GM19468 (cell line): Measurements from ENCODE around the gene MAST2.

Experiments used
- ATAC-seq: cut with Tn5 transposase; IDR thresholded peaks from one replicate; pipeline ENCODE4 v1.9.1; 2021; ENCODE audit warnings: mild to moderate bottlenecking, moderate library complexity, moderate number of reproducible peaks; ENCODE audit not compliant: unreplicated experiment; ENCODE audit errors: extremely low read depth

Gene MAST2

DNA sequence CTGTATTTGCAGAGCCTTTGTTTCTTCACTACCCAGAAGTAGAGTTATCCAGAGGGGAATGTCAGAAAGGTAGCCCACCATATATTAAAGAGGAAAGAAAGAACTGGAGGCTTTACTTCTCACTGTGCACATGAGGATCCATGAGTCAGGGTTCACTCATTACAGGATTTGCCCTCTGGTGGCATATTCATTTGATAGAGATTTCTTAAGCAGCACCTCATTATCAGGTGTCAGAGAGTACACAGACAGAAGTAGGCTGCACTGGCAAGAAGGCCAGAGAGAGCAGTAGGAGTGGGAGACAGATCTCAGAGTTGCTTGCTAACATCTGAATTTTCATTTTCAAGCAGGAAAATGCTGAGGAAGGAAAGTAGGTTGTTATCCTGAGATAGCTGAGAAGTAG, 205.2 kb downstream of the MAST2 start:
- ATAC-seq: no peak

- ATAC-seq: no peak
Measured at GRCh38 chr1:46010611-46011010, 207.2 kb downstream of the MAST2 start.

GRCh38 chr1:46011121-46011695, 207.8 kb downstream of the MAST2 start:
- no peak for ATAC-seq

DNA sequence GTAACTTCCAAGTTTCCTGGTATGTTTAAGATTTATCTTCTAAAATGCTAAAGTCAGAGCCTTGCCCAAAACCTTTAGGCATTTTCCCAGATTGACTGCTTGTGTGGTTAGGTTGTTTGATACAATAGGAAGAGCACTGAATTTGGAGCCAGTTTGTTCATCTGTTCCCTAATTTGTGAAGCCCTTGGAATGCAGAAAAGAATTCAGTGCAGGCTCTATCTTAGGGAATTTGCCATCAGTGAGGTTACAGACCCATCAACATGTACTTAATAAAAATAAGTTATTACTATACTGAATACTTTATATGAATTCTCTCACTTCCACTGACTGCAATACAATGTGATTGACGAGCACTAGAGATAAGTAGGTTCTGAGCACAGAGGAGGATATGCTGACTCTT, 208.8 kb downstream of the MAST2 start:
- no peak for ATAC-seq

GRCh38 chr1:46013581-46013980, 210.2 kb downstream of the MAST2 start:
- ATAC-seq: no peak

DNA sequence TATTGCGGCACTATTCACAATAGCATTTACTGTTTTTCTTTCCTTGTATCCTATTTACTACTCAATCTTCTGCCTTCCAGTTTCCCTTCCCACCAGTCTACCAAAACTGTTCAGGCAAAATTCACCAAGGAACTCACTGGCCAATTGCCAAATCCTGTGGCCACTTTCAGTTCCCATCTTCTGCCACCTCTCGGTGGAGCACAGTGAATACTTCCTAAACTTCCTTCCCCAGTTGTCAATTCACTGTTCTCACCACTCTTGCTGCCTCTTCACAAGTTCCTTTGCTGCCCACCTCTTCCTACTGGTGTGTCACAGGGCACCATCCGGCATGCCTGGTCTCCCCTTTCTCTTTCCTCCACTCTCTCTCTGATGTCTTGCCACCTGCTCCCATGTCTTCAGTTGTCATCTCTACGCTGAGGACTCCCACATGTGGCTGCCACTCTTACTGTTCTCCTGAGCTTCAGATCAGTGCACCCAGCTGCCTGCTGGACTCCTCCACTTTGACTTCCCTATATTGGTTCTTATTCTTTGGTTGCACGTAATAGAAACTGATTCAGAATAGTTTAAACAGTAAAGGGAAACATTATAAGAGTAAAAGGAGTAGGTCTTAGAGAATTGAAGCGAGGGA, 214.6 kb downstream of the MAST2 start:
- no peak for ATAC-seq

DNA sequence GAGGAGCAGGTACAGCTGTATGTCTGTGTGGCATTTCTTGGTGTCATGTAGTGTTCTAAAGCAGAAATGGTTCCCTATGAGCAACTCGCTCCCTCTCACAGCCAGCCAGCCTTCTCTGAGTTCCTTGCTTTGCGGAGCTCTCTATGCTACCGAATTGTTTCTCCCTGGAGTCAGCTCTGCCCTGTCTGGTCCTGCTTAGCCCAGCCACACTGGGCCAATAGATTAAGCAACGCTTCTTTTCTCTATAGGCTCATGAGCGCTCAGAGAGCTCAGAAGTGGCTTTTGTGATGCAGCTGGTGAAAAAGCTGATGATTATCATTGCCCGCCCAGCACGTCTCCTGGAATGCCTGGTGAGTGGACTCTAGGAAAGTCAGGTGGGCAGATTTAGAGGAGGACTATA, 215.9 kb downstream of the MAST2 start:
- ATAC-seq: no peak

DNA sequence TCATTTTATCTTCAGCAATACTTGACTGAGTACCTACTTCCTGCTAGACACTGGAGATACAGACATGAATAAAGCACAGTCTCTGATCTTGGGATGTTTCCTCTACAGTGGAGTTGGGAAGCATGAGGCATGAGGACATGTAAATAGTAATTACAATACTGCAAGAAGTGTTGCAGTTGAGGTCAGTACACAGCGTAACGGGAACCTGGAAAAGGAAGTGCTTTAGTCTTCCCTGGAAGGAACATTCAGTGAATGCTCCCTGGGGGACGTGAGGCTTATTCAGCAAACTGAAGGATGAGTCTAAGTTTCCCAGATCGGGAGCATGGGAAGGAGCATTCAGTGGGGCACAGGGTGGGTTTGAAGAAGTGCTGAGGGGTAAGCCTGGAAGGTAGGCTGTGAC, 216.6 kb downstream of the MAST2 start:
- no peak for ATAC-seq

DNA sequence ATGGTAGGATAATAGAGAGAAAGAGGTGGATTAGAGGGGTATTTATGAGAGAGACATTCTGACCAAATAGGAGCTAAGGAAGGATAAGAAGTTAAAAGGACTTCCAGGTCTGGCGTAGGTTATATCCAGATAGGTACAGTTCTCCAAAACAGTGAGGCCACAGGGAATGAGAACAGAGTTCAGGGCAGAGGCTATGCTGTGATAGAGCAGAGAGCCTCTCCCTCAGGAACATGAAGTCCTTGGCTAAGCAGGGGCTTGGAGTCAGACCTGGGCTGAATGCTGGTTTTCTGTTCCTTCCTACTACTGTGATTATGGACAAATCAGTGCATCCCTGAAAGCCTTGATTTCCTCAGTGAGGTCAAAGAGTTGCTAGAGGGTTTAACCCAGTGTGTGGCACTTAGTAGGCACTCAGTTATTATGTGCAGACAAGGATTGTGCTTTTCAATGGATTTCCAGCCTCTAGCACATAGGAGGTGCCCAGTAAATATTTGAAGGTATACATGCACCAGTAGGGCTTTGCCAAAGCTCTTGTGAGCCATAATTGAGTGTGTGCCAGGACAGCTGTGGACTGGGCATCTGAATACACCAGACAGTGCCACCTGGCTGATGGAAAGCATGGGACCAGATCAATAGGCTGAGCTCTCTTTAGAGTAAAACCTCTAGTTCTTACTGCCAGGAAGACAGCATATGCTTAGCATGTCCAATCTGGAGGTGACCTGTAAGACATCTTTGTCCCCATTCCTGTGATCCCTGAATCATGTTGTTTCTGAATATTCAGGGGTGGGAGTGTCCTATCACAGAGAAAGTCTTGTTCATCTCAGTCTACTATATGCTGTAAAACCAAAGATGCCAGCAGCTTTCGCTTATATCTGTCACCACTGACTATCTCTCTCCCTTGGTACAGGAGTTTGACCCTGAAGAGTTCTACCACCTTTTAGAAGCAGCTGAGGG, 217.9 kb downstream of the MAST2 start:
- ATAC-seq: no peak

GRCh38 chr1:46026531-46026930, 223.1 kb downstream of the MAST2 start:
- ATAC-seq: no peak

DNA sequence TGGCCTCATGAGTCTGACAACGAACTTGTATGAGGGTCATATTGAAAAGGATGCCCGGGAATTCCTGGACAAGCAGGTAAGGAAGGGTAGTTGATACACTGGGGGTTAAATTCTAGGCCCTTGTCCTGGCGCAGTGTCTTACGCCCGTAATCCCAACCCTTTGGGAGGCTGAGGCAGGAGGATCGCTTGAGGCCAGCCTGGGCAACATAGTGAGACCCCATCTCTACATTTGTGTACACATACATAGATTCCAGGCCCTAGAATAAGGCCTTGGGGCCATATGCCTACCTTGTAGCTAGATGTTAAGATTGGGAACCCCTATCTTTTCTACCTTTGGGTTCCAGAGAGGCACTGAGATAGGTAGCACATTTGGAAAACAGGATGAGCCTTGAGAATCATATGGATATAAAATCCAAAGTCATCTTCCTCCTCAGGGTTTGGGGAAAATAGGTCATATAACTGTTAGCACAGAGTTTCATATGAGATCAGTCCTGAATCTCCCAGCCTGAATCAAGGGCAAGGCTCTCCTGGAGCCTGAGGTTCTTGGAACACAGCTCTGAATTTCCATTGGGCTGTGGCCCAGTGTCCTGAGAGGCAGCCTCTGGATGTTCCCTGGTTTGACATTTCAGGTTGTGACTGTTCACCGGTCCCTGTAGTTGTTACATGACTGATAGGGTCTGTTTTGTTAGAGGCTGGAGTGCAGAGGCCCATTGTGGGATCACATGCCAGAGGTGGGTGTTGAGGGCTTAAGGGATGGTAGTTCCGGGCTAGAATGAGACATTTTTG, 224.6 kb downstream of the MAST2 start:
- ATAC-seq: no peak

DNA sequence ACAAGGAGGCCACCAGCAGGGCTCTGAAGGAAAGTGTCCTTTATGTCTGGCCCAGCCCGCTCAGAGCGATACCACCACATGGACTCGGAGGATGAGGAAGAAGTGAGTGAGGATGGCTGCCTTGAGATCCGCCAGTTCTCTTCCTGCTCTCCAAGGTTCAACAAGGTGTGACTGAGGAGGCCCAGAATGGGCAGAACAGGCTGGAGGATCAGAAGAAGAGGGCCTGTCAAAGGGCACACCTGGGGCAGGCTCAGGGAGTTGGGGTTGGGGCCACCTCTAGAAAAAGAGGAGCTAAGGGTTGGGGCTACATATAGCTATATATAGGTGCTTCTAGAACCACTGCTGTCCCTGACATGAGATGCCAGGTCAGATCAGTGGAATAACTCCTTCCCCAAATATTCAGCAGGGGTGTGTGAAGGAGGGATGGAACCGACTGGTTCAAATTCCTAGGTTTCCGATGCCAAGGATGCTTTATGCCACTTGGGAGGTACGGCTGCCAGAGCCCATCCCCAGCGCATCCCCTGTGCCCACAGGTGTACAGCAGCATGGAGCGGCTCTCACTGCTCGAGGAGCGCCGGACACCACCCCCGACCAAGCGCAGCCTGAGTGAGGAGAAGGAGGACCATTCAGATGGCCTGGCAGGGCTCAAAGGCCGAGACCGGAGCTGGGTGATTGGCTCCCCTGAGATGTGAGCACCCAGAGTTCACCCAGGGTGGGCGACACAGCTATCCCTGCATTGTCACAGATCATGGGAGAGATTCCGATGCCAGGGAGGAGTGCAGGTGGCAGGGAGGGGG, 226.9 kb downstream of the MAST2 start:
- ATAC-seq: no peak

- no peak for ATAC-seq
Measured at GRCh38 chr1:46030876-46031660, 227.7 kb downstream of the MAST2 start.

DNA sequence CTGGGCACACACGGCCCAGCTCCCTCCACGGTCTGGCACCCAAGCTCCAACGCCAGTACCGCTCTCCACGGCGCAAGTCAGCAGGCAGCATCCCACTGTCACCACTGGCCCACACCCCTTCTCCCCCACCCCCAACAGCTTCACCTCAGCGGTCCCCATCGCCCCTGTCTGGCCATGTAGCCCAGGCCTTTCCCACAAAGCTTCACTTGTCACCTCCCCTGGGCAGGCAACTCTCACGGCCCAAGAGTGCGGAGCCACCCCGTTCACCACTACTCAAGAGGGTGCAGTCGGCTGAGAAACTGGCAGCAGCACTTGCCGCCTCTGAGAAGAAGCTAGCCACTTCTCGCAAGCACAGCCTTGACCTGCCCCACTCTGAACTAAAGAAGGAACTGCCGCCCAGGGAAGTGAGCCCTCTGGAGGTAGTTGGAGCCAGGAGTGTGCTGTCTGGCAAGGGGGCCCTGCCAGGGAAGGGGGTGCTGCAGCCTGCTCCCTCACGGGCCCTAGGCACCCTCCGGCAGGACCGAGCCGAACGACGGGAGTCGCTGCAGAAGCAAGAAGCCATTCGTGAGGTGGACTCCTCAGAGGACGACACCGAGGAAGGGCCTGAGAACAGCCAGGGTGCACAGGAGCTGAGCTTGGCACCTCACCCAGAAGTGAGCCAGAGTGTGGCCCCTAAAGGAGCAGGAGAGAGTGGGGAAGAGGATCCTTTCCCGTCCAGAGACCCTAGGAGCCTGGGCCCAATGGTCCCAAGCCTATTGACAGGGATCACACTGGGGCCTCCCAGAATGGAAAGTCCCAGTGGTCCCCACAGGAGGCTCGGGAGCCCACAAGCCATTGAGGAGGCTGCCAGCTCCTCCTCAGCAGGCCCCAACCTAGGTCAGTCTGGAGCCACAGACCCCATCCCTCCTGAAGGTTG, 231.4 kb downstream of the MAST2 start:
- no peak for ATAC-seq

DNA sequence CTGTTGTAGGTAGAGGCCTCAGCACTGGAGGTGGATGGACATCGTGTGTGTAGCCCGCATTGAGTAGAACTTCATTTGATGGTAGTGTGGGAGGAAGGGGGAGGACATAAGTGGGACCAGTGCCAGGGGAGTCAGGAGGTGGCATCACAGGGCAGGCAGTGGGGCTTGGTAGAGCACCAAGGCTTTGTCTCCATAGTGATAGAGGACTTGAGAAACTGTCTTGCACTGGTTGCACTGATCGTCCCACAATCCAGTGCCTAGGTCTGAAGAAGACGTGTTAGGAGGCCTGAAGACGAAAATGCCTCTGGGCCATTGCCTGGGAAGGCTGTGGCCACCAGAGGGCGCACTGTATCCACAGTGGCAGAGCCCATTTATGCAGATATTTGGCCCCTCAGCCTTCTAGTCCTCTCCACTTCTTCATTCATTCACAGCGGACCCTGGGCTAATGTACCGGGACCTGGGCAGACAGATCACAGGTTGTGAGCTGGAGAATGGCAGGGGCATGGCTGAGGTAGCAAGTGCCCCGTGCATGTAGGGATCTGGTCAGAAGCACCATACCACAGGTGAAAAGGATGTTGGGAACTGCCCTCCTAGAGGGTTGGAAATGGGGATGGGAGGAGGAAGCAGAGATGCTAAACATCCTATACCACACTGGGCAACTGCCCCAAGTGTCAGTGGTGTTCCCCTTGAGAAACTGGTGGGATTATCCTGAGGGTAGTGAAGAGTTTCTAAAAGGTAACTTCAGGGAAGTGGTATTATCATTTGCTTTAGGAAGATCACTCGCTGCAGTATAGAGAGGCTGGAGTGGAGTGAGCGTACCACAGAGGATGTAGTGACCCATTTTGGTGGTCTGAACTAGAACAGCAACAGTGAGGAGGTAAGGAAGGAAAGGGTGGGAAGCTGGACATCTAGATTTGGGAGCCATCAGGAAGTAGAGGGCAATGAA, 233.8 kb downstream of the MAST2 start:
- no peak for ATAC-seq

DNA sequence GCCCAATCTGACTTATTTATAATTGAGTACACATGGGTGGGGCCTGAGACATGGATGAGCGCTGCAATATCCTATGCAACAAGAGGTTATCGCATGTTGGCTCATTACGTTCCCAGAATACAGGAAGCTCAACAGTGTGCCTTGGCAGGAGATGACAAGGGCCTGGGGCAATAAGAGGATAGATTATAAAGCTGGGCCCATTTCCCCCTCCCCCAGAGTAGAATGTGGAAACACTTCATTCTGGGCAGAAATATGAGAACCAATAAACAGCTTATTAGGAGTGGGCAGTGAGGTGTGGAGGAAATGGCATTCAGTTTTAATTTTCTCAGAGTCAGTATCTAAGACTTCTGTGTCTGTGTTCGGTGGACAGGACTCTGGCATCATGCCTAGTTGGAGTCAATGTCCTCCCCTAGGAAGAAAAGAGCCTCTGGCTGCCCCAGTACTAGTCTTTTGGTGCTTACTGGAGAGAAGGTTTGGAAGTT, 236.2 kb downstream of the MAST2 start:
- no peak for ATAC-seq

DNA sequence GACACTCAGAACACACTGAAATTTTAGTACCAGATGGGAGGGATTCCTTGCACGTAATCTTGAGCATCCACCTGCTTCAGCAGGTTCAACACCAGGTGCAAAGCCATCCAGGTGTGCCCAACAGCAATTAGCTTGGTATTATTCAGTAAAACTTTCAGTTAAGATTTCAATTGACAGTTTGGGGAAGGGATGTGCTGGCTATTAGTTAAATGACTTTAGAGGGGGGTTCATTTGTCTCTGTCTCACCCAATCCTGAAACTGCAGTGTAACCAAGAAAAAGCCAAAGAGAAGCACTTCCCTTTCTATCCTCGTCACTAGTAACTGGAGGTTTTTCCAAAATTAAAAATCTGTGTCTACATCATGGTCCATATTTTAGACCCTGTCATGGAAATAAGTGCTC, 238.1 kb downstream of the MAST2 start:
- ATAC-seq: no peak
